A549 (cell line): ENCODE measurements around the gene CAT.
"Not testable (repeated sequence)": the region's sequence is repeated elsewhere in the genome, so short reads cannot be mapped to it uniquely, and the experiment has no call there.

Experiments used
- EP300 ChIP-seq, 2 experiments: fragments of >200 bp; sonication (Bioruptor Twin); formaldehyde crosslinking; IDR thresholded peaks; 2 replicates in 1 of 2; 3 replicates in 1 of 2; pipeline ENCODE4 v1.6.1; 2016 to 2017
- JUN ChIP-seq, 2 experiments: fragments of >200 bp; sonication (Bioruptor Twin); formaldehyde crosslinking; IDR thresholded peaks; 2 replicates in 1 of 2; 3 replicates in 1 of 2; pipeline ENCODE4 v1.6.1; 2016 to 2017
- MAZ ChIP-seq: fragments of 150-350 bp; IDR thresholded peaks from 2 replicates; pipeline ENCODE4 v1.6.1; 2014; ENCODE audit warnings: antibody characterized with exemption, low read depth, low read length, borderline replicate concordance
- MYC ChIP-seq: IDR thresholded peaks from 2 replicates; pipeline ENCODE4 v1.6.1; 2012; ENCODE audit warnings: mild to moderate bottlenecking, inconsistent platforms, low read length, improper control_type of control experiment, borderline replicate concordance
- NFE2L2 ChIP-seq: fragments of 150-350 bp; conservative IDR thresholded peaks from 2 replicates; pipeline ENCODE4 v1.6.1; 2014; ENCODE audit warnings: low read length
- POLR2A ChIP-seq: IDR thresholded peaks from 2 replicates; pipeline ENCODE4 v1.6.1; 2012; ENCODE audit warnings: mild to moderate bottlenecking, low read length
- RAD21 ChIP-seq, 2 experiments: fragments of >200 bp in 1 of 2; sonication (Bioruptor Twin) in 1 of 2; formaldehyde crosslinking in 1 of 2; IDR thresholded peaks in 1 of 2; conservative IDR thresholded peaks in 1 of 2; 2 replicates in 1 of 2; 3 replicates in 1 of 2; pipeline ENCODE4 v1.6.1; 2012 to 2018; ENCODE audit warnings: inconsistent platforms in 1 of 2
- RNF2 ChIP-seq: fragments of 200-600 bp; sonication (generic); IDR thresholded peaks from 2 replicates; pipeline ENCODE4 v1.6.1; 2016; ENCODE audit warnings: low read depth, mild to moderate bottlenecking, antibody characterized with exemption, moderate library complexity, borderline replicate concordance
- TF ChIP-seq, protein P1 (sequence below): IDR thresholded peaks from 2 replicates; pipeline ENCODE4 v1.6.1; 2012
- TF ChIP-seq, protein P2 (sequence below): fragments of >200 bp; sonication (Bioruptor Twin); formaldehyde crosslinking; IDR thresholded peaks from 3 replicates; pipeline ENCODE4 v1.5.1; 2016
- TF ChIP-seq, protein P3 (sequence below): IDR thresholded peaks from 2 replicates; pipeline ENCODE4 v1.6.1; 2012; ENCODE audit warnings: low read depth, borderline replicate concordance

DNA sequence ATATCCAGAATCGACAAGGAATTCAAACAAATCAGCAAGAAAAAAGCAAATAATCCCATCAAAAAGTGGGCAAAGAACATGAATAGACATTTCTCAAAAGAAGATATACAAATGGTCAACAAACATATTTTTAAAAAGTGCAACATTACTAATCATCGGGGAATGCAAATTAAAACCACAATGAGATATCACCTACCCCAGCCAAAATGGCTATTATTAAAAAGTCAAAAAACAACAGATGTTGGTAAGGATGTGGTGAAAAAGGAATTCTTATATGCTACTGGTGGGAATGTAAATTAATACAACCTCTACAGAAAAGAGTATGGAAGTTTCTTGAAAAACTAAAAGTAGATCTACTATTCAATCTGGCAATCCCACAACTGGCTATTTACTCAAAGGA is 13.9 kb upstream of the CAT start:
- not testable (repeated sequence) for TF ChIP-seq RNF2; JUN (IDR thresholded peaks at IDR 0.05); MYC; NFE2L2; MAZ; EP300 (IDR thresholded peaks at IDR 0.05); POLR2A; RAD21 (conservative IDR thresholded peaks at IDR 0.05 in 1 of 2, IDR thresholded peaks at IDR 0.05 in 1 of 2)
- TF ChIP-seq, protein P1, sequence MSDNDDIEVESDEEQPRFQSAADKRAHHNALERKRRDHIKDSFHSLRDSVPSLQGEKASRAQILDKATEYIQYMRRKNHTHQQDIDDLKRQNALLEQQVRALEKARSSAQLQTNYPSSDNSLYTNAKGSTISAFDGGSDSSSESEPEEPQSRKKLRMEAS: not testable (repeated sequence)
- TF ChIP-seq, protein P2, sequence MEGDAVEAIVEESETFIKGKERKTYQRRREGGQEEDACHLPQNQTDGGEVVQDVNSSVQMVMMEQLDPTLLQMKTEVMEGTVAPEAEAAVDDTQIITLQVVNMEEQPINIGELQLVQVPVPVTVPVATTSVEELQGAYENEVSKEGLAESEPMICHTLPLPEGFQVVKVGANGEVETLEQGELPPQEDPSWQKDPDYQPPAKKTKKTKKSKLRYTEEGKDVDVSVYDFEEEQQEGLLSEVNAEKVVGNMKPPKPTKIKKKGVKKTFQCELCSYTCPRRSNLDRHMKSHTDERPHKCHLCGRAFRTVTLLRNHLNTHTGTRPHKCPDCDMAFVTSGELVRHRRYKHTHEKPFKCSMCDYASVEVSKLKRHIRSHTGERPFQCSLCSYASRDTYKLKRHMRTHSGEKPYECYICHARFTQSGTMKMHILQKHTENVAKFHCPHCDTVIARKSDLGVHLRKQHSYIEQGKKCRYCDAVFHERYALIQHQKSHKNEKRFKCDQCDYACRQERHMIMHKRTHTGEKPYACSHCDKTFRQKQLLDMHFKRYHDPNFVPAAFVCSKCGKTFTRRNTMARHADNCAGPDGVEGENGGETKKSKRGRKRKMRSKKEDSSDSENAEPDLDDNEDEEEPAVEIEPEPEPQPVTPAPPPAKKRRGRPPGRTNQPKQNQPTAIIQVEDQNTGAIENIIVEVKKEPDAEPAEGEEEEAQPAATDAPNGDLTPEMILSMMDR: not testable (repeated sequence)
- TF ChIP-seq, protein P3, sequence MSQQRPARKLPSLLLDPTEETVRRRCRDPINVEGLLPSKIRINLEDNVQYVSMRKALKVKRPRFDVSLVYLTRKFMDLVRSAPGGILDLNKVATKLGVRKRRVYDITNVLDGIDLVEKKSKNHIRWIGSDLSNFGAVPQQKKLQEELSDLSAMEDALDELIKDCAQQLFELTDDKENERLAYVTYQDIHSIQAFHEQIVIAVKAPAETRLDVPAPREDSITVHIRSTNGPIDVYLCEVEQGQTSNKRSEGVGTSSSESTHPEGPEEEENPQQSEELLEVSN: not testable (repeated sequence)
